ENCODE data around the gene MED4. TPM values are rescaled to one million over a fixed set of nuclear protein-coding genes. Genes with fewer than 3 reads are reported as not detected.

Gene MED4
- total and polyA plus RNA-seq, 10 donors = 35.7 to 61.7 (median 43.0) TPM

GRCh38 chr13:48040049-48040448 lies 54.9 kb downstream of the MED4 start:
- Histone ChIP-seq H3K27ac (no peak overlapping the region), H3K36me3 (peaks cover 0 to 27% (median 9%) of the 10 kb centered on the region in 6 donors), H3K4me3 (no peak overlapping the region), H3K27me3 (replicated peaks in 1 of 7) (no peaks in the 10 kb centered on the region), H3K4me1 (peaks cover 10 to 28% (median 16%) of the 10 kb centered on the region in 6 donors), H3K9me3 (no peaks in the 10 kb centered on the region)
- TF ChIP-seq POLR2AphosphoS5 (IDR thresholded peaks at IDR 0.05) = no peak
- no peak for TF ChIP-seq CTCF (IDR thresholded peaks at IDR 0.05 in 8 of 11, conservative IDR thresholded peaks at IDR 0.05 in 3 of 11)
- TF ChIP-seq POLR2A (IDR thresholded peaks at IDR 0.05) = no peak
- intact Hi-C loops (cut with DNase I; ENCODE audit: low total_unique reads) = no loop called here
- DNase-seq = no peak

- intact Hi-C loops (cut with DNase I; ENCODE audit: low total_unique reads) = no loop called here
- H3K4me3 ChIP-seq = peak overlapping the region in 1 of 8 donors; percentile 65
These were observed 56.1 kb downstream of the MED4 start for GRCh38 chr13:48038761-48039160.

GRCh38 chr13:48037346-48038173 lies 57.3 kb downstream of the MED4 start, which contains the start of gene NUDT15:
Gene NUDT15, plus strand, starts transcription at chr13:48037726. Its CDS starts 21 bp downstream, at chr13:48037747.
- intact Hi-C loops (cut with DNase I; ENCODE audit: low total_unique reads) = no loop called here
- Histone ChIP-seq H3K36me3 (peaks cover 0 to 20% (median 9%) of the 10 kb centered on the region in 6 donors), H3K27ac (peak within 1 kb of the TSS; percentile 93 to 99 (median 98)), H3K4me3 (peak within 1 kb of the TSS; percentile 51 to 88 (median 65)), H3K9me3 (peaks cover 0 to 3% (median 0%) of the 10 kb centered on the region in 8 donors), H3K4me1 (peaks cover 8 to 28% (median 16%) of the 10 kb centered on the region in 6 donors), H3K27me3 (replicated peaks in 1 of 7) (no peaks in the 10 kb centered on the region)
- peak; percentile 97 to 99 (median 98) for TF ChIP-seq POLR2AphosphoS5 (IDR thresholded peaks at IDR 0.05)
- peak; percentile 59 to 80 (median 70) for TF ChIP-seq POLR2A (IDR thresholded peaks at IDR 0.05)
- peak; percentile 98 to 100 (median 99) for TF ChIP-seq CTCF (IDR thresholded peaks at IDR 0.05 in 8 of 11, conservative IDR thresholded peaks at IDR 0.05 in 3 of 11)
- WGBS, 5 donors = 0 to 1% (median 0%) methylated on average over 23 to 82 of the region's 82 CpGs
- DNase-seq = peak; percentile 98

More at GRCh38 chr13:48038761-48039160, 56.1 kb downstream of the MED4 start:
- no peak for DNase-seq
- peak overlapping the region in 6 of 8 donors; percentile 93 to 99 (median 98) for H3K27ac ChIP-seq
- peaks cover 0 to 27% (median 9%) of the 10 kb centered on the region in 6 donors for H3K36me3 ChIP-seq
- no peaks in the 10 kb centered on the region for H3K27me3 ChIP-seq (replicated peaks in 1 of 7)
- WGBS, 5 donors = 85 to 100% (median 89%) methylated on average over 1 of the region's 1 CpG
- H3K4me1 ChIP-seq = peaks cover 10 to 28% (median 16%) of the 10 kb centered on the region in 6 donors
- no peak for TF ChIP-seq CTCF (IDR thresholded peaks at IDR 0.05 in 8 of 11, conservative IDR thresholded peaks at IDR 0.05 in 3 of 11)
- H3K9me3 ChIP-seq = no peaks in the 10 kb centered on the region

- TF ChIP-seq CTCF (IDR thresholded peaks at IDR 0.05 in 8 of 11, conservative IDR thresholded peaks at IDR 0.05 in 3 of 11) (no peak), POLR2AphosphoS5 (IDR thresholded peaks at IDR 0.05) (no peak), POLR2A (IDR thresholded peaks at IDR 0.05) (no peak)
- no peaks in the 10 kb centered on the region for H3K4me1 ChIP-seq
- H3K9me3 ChIP-seq = peaks cover 0 to 24% (median 18%) of the 10 kb centered on the region in 8 donors
- 30 to 97% (median 83%) methylated on average over 2 of the region's 2 CpGs for WGBS, 5 donors
- peaks cover 0 to 21% (median 3%) of the 10 kb centered on the region in 6 donors for H3K36me3 ChIP-seq
- H3K4me3 ChIP-seq = no peak overlapping the region
- H3K27me3 ChIP-seq (replicated peaks in 1 of 7) = no peaks in the 10 kb centered on the region
- DNase-seq = no peak
- intact Hi-C loops (cut with DNase I; ENCODE audit: low total_unique reads) = no loop called here
- H3K27ac ChIP-seq = no peak overlapping the region
These were observed 65.0 kb downstream of the MED4 start for GRCh38 chr13:48029859-48030258.

All from spleen (tissue), 11 donors.